Calu3 (cell line): Measurements from ENCODE around the gene THNSL1. TPM values are rescaled to one million over a fixed set of nuclear protein-coding genes. Genes with fewer than 3 reads are reported as not detected.

Experiments
- BruUV-seq: library from RNA; stranded (reverse); fragments of 400-500 nt; replicated peaks from 2 replicates; lab custom pipeline; 2021; lab: Mats Ljungman, UMichigan
- CTCF ChIA-PET: fragments of 300-600 bp; sonication (Branson Sonifier 250); formaldehyde crosslinking; loops from one replicate; lab custom pipeline; 2022; ENCODE audit warnings: antibody characterized with exemption; lab: Charles Lee
- DNase-seq: peaks from one replicate; pipeline ENCODE4 v3.0.0; 2022
- H3K27ac Mint-ChIP-seq: one replicate; pipeline ENCODE4 v1.8.0; 2022; ENCODE audit warnings: mixed read lengths; ENCODE audit not compliant: unreplicated experiment
- H3K27me3 Mint-ChIP-seq: one replicate; pipeline ENCODE4 v1.8.0; 2022; ENCODE audit warnings: mixed read lengths; ENCODE audit not compliant: unreplicated experiment
- H3K36me3 Mint-ChIP-seq: one replicate; pipeline ENCODE4 v1.8.0; 2022; ENCODE audit warnings: mild to moderate bottlenecking, moderate library complexity, mixed read lengths; ENCODE audit not compliant: insufficient read depth, unreplicated experiment
- H3K4me1 Mint-ChIP-seq: one replicate; pipeline ENCODE4 v1.8.0; 2022; ENCODE audit warnings: mild to moderate bottlenecking, low read depth, mixed read lengths; ENCODE audit not compliant: unreplicated experiment
- H3K4me3 Mint-ChIP-seq: one replicate; pipeline ENCODE4 v1.8.0; 2022; ENCODE audit warnings: mild to moderate bottlenecking, low read depth, moderate library complexity, mixed read lengths; ENCODE audit not compliant: unreplicated experiment
- H3K9me3 Mint-ChIP-seq: one replicate; pipeline ENCODE4 v1.8.0; 2022; ENCODE audit warnings: low read depth, mixed read lengths; ENCODE audit not compliant: unreplicated experiment
- CTCF ChIP-seq: fragments of 200-600 bp; IDR thresholded peaks from one replicate; pipeline ENCODE4 v1.8.0; 2022; ENCODE audit warnings: antibody characterized with exemption; ENCODE audit not compliant: unreplicated experiment
- intact Hi-C: fragments of 100-400 bp; cut with micrococcal nuclease; formaldehyde crosslinking; loops from one replicate; pipeline ENCODE4 v1.10.0; 2022; ENCODE audit not compliant: unreplicated experiment
- total RNA-seq: library from RNA; stranded (reverse); gene quantifications from 2 replicates; pipeline ENCODE4 v1.2.3, GENCODE V29; 2022

The THNSL1 gene
- total RNA-seq, 1 experiment from 2014 or later: 6.6 TPM

GRCh38 chr10:25061125-25061524 lies 44.7 kb downstream of the THNSL1 start:
- H3K27me3 Mint-ChIP-seq: no peaks in the 10 kb centered on the region
- no peak overlapping the region for H3K4me3 Mint-ChIP-seq
- no peak for DNase-seq
- TF ChIP-seq CTCF: no peak
- H3K4me1 Mint-ChIP-seq: peaks cover 44% of the 10 kb centered on the region
- intact Hi-C loops: loop anchor here (5.0 kb wide), 1 partner anchor 44 kb away; the partner anchor contains the start of genes ENKUR and THNSL1
- H3K27ac Mint-ChIP-seq: peak overlapping the region; percentile 93
- H3K9me3 Mint-ChIP-seq: no peaks in the 10 kb centered on the region
- CTCF ChIA-PET: no interaction called here
- BruUV-seq: no TSS peak
- H3K36me3 Mint-ChIP-seq: peaks cover 7% of the 10 kb centered on the region

- H3K4me3 Mint-ChIP-seq: peak overlapping the region; percentile 61
- H3K27me3 Mint-ChIP-seq: no peaks in the 10 kb centered on the region
- DNase-seq: no peak
- peaks cover 7% of the 10 kb centered on the region for H3K36me3 Mint-ChIP-seq
- no peak for TF ChIP-seq CTCF
- no peaks in the 10 kb centered on the region for H3K9me3 Mint-ChIP-seq
- TSS peak; percentile 85 for BruUV-seq
- H3K4me1 Mint-ChIP-seq: peaks cover 44% of the 10 kb centered on the region
- peak overlapping the region; percentile 93 for H3K27ac Mint-ChIP-seq
- intact Hi-C loops: loop anchor here (5.0 kb wide), 1 partner anchor 45 kb away; the partner anchor contains the start of genes ENKUR and THNSL1
- CTCF ChIA-PET: interaction anchor here (0.7 to 1.3 kb wide), 2 partner anchors 20 to 702 kb away, joined by 3 to 4 read pairs; no protein-coding TSS in a partner anchor
These were observed 45.5 kb downstream of the THNSL1 start for GRCh38 chr10:25061711-25062449.

GRCh38 chr10:25063157-25063556 lies 46.7 kb downstream of the THNSL1 start:
- TF ChIP-seq CTCF: no peak
- DNase-seq: no peak
- CTCF ChIA-PET: interaction anchor here (0.6 kb wide), 1 partner anchor 231 kb away, joined by 3 read pairs; no protein-coding TSS in a partner anchor
- intact Hi-C loops: loop anchor here (5.0 kb wide), 1 partner anchor 46 kb away; the partner anchor contains the start of genes ENKUR and THNSL1
- Mint-ChIP-seq H3K27ac (peak overlapping the region; percentile 58), H3K4me3 (no peak overlapping the region), H3K9me3 (no peaks in the 10 kb centered on the region), H3K4me1 (peaks cover 44% of the 10 kb centered on the region), H3K36me3 (peaks cover 7% of the 10 kb centered on the region), H3K27me3 (no peaks in the 10 kb centered on the region)
- BruUV-seq: no TSS peak

DNA sequence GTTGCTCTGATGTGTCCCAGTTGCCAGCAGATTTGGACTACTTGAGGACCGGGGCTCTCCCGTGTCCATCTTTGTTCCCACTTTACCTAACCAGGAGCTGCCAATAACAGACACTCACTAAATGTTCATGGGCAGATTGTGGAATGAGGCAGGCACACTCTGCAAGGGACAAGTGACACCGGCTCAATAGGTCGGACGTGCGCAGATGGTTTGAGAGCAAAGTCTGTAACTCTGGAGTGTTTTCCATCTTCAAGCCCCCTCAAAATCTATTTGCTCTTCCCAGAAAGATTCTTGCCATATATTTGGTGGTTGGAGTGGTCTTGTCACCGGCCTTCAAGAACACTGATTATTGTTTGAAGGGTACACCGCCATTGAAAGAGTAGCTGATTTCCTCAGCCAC lies 47.2 kb downstream of the THNSL1 start:
- Mint-ChIP-seq H3K4me1 (peaks cover 44% of the 10 kb centered on the region), H3K36me3 (peaks cover 7% of the 10 kb centered on the region), H3K9me3 (no peaks in the 10 kb centered on the region), H3K27ac (peak overlapping the region; percentile 58), H3K27me3 (no peaks in the 10 kb centered on the region), H3K4me3 (no peak overlapping the region)
- BruUV-seq: no TSS peak
- CTCF ChIA-PET: interaction anchor here (0.6 kb wide), 1 partner anchor 231 kb away, joined by 3 read pairs; no protein-coding TSS in a partner anchor
- no peak for TF ChIP-seq CTCF
- intact Hi-C loops: loop anchor here (5.0 kb wide), 1 partner anchor 46 kb away; the partner anchor contains the start of genes ENKUR and THNSL1
- no peak for DNase-seq
